Neuronal stem cell (in vitro differentiated cells): Measurements from ENCODE around the gene PET100.
A peak's percentile ranks its signal among the peaks of the same experiment; 100 is the strongest.

Source experiments
- DNase-seq: peaks from one replicate; pipeline ENCODE4 v3.0.0-alpha.2; 2013; ENCODE audit warnings: low spot score
- H2AFZ ChIP-seq: one replicate; pipeline ENCODE4 v1.6.1; 2013; ENCODE audit warnings: mild to moderate bottlenecking, low read length, inconsistent platforms
- H2AK5ac ChIP-seq: 2 replicates; pipeline ENCODE4 v1.6.1; 2013; ENCODE audit warnings: low read depth, mild to moderate bottlenecking, inconsistent platforms, low read length, moderate library complexity, mixed read lengths
- H2BK120ac ChIP-seq: 2 replicates; pipeline ENCODE4 v1.6.1; 2013; ENCODE audit warnings: low read depth, mild to moderate bottlenecking, inconsistent platforms, low read length, moderate library complexity, mixed read lengths
- H2BK12ac ChIP-seq: one replicate; pipeline ENCODE4 v1.6.1; 2013; ENCODE audit warnings: low read length, inconsistent platforms
- H2BK15ac ChIP-seq: 2 replicates; pipeline ENCODE4 v1.6.1; 2013; ENCODE audit warnings: mild to moderate bottlenecking, low read length, inconsistent platforms, mixed read lengths
- H2BK5ac ChIP-seq: one replicate; pipeline ENCODE4 v1.6.1; 2013; ENCODE audit warnings: inconsistent platforms, mild to moderate bottlenecking, low read length, moderate library complexity
- H3K14ac ChIP-seq: one replicate; pipeline ENCODE4 v1.6.1; 2013; ENCODE audit warnings: low read length, inconsistent platforms
- H3K18ac ChIP-seq: 2 replicates; pipeline ENCODE4 v1.6.1; 2013; ENCODE audit warnings: low read length, inconsistent platforms
- H3K23ac ChIP-seq: 2 replicates; pipeline ENCODE4 v1.6.1; 2013; ENCODE audit warnings: low read depth, mild to moderate bottlenecking, mixed read lengths, low read length, inconsistent platforms; ENCODE audit not compliant: poor library complexity
- H3K27ac ChIP-seq: replicated peaks from 3 replicates; pipeline ENCODE4 v1.5.1; 2013; ENCODE audit warnings: low read length, inconsistent platforms
- H3K27me3 ChIP-seq, 3 experiments: 2 replicates each; pipeline ENCODE4 v1.6.1; 2013; ENCODE audit warnings: low read length in 3 of 3, mild to moderate bottlenecking in 2 of 3, inconsistent platforms in 1 of 3, low read depth in 1 of 3, mixed read lengths in 1 of 3, moderate library complexity in 1 of 3; ENCODE audit not compliant: control insufficient read depth in 3 of 3, insufficient read depth in 3 of 3
- H3K36me3 ChIP-seq, 2 donors: replicated peaks in 1 of 2; 2 replicates each; pipeline ENCODE4 v1.6.1; 2013; ENCODE audit warnings: low read length in 2 of 2; ENCODE audit not compliant: control insufficient read depth in 2 of 2, insufficient read depth in 2 of 2
- H3K4ac ChIP-seq: 2 replicates; pipeline ENCODE4 v1.6.1; 2013; ENCODE audit warnings: inconsistent platforms, mild to moderate bottlenecking, low read length, moderate library complexity
- H3K4me1 ChIP-seq, 2 donors: 1 replicate in 1 of 2; 2 replicates in 1 of 2; pipeline ENCODE4 v1.6.1; 2013; ENCODE audit warnings: low read length in 2 of 2, low read depth in 1 of 2; ENCODE audit not compliant: control insufficient read depth in 2 of 2, insufficient read depth in 1 of 2
- H3K4me2 ChIP-seq: one replicate; pipeline ENCODE4 v1.6.1; 2013; ENCODE audit warnings: mild to moderate bottlenecking, low read length, inconsistent platforms; ENCODE audit not compliant: insufficient read depth, poor library complexity, severe bottlenecking
- H3K4me3 ChIP-seq, 2 donors: 2 replicates each; pipeline ENCODE4 v1.5.1; 2013; ENCODE audit warnings: low read length in 2 of 2, mild to moderate bottlenecking in 2 of 2, inconsistent platforms in 1 of 2, moderate library complexity in 1 of 2
- H3K79me1 ChIP-seq: one replicate; pipeline ENCODE4 v1.6.1; 2013; ENCODE audit warnings: low read depth, mild to moderate bottlenecking, inconsistent platforms, low read length, moderate library complexity
- H3K9ac ChIP-seq: one replicate; pipeline ENCODE4 v1.6.1; 2013; ENCODE audit warnings: mild to moderate bottlenecking, low read depth, low read length, inconsistent platforms; ENCODE audit not compliant: poor library complexity
- H3K9me3 ChIP-seq, 2 donors: replicated peaks in 1 of 2; 2 replicates each; pipeline versions ENCODE3 to v1.6.1; 2013; ENCODE audit warnings: low read length in 2 of 2, mild to moderate bottlenecking in 2 of 2, inconsistent platforms in 1 of 2, low read depth in 1 of 2, mixed read lengths in 1 of 2, moderate library complexity in 1 of 2; ENCODE audit not compliant: control insufficient read depth in 2 of 2, insufficient read depth in 1 of 2
- H4K8ac ChIP-seq: one replicate; pipeline ENCODE4 v1.6.1; 2013; ENCODE audit warnings: low read depth, mild to moderate bottlenecking, inconsistent platforms, low read length, moderate library complexity
- H4K91ac ChIP-seq: one replicate; pipeline ENCODE4 v1.6.1; 2013; ENCODE audit warnings: low read length, low read depth, mild to moderate bottlenecking, inconsistent platforms; ENCODE audit not compliant: poor library complexity
- WGBS, 2 donors: extraction: QIAGEN DNeasy Blood & Tissue Kit; methylation state at CpG; one replicate each; pipeline ENCODE4 v1.1.7; 2013; ENCODE audit warnings: missing lambda C conversion rate in 2 of 2, mixed read lengths in 1 of 2; ENCODE audit not compliant: insufficient read length in 2 of 2, insufficient replicate concordance in 1 of 2; ENCODE audit errors: extremely low coverage in 2 of 2; 5-methylcytosine and 5-hydroxymethylcytosine counted together

PET100 gene

GRCh38 chr19:7676854-7677253, 47.3 kb downstream of the PET100 start, which contains the start of gene MCEMP1:
MCEMP1 (plus strand) TSS chr19:7677090; CDS start chr19:7677121, 31 bp downstream.
- peak within 1 kb of the TSS; percentile 65 for H3K23ac ChIP-seq
- H3K4ac ChIP-seq, result no peak within 1 kb of the TSS
- no CpG with 5 or more reads among the region's 10 CpGs for WGBS, 2 donors
- no peak within 1 kb of the TSS for H3K18ac ChIP-seq
- H3K27me3 ChIP-seq, result peaks cover 0 to 15% (median 10%) of the 10 kb centered on the region in 3 experiments
- H2BK5ac ChIP-seq, result peak within 1 kb of the TSS; percentile 82
- peaks cover 5 to 9% of the 10 kb centered on the region in 2 donors for H3K4me1 ChIP-seq
- no peak within 1 kb of the TSS for H3K9ac ChIP-seq
- H3K4me2 ChIP-seq, result no peak within 1 kb of the TSS
- DNase-seq, result no peak
- peak within 1 kb of the TSS in 1 of 2 donors; percentile 41 for H3K4me3 ChIP-seq
- H4K91ac ChIP-seq, result no peak within 1 kb of the TSS
- H2BK15ac ChIP-seq, result peak within 1 kb of the TSS; percentile 89
- H3K9me3 ChIP-seq, result no peaks in the 10 kb centered on the region
- H3K36me3 ChIP-seq, result peaks cover 0 to under 1% of the 10 kb centered on the region in 2 donors
- peak within 1 kb of the TSS; percentile 87 for H2BK120ac ChIP-seq
- peaks cover 9% of the 10 kb centered on the region for H3K79me1 ChIP-seq
- peak within 1 kb of the TSS; percentile 38 for H3K14ac ChIP-seq
- peak within 1 kb of the TSS; percentile 92 for H4K8ac ChIP-seq
- H2AK5ac ChIP-seq, result peak within 1 kb of the TSS; percentile 90
- H3K27ac ChIP-seq, result no peak within 1 kb of the TSS
- H2BK12ac ChIP-seq, result no peak within 1 kb of the TSS
- H2AFZ ChIP-seq, result peak within 1 kb of the TSS; percentile 41

- peak overlapping the region; percentile 92 for H4K8ac ChIP-seq
- no peaks in the 10 kb centered on the region for H3K9me3 ChIP-seq
- H2BK15ac ChIP-seq, result peak overlapping the region; percentile 89
- H2AK5ac ChIP-seq, result peak overlapping the region; percentile 90
- H3K4me3 ChIP-seq, result peak overlapping the region in 1 of 2 donors; percentile 41
- H2BK120ac ChIP-seq, result peak overlapping the region; percentile 87
- H3K18ac ChIP-seq, result no peak overlapping the region
- H3K9ac ChIP-seq, result no peak overlapping the region
- H3K27me3 ChIP-seq, result peaks cover 0 to 13% (median 8%) of the 10 kb centered on the region in 3 experiments
- DNase-seq, result no peak
- no peak overlapping the region for H3K4ac ChIP-seq
- peak overlapping the region; percentile 58 for H2BK12ac ChIP-seq
- H3K23ac ChIP-seq, result peak overlapping the region; percentile 65
- H3K27ac ChIP-seq, result no peak overlapping the region
- no peak overlapping the region for H3K4me2 ChIP-seq
- H4K91ac ChIP-seq, result no peak overlapping the region
- WGBS, 2 donors, result no CpG with 5 or more reads among the region's 12 CpGs
- H3K4me1 ChIP-seq, result peaks cover 8 to 9% of the 10 kb centered on the region in 2 donors
- H2BK5ac ChIP-seq, result no peak overlapping the region
- H3K14ac ChIP-seq, result peak overlapping the region; percentile 38
- peaks cover 7 to 10% of the 10 kb centered on the region in 2 donors for H3K36me3 ChIP-seq
- peaks cover 17% of the 10 kb centered on the region for H3K79me1 ChIP-seq
- H2AFZ ChIP-seq, result peak overlapping the region; percentile 41
These were observed 48.2 kb downstream of the PET100 start for GRCh38 chr19:7677669-7678311.

- H2BK5ac ChIP-seq, result no peak overlapping the region
- H3K23ac ChIP-seq, result no peak overlapping the region
- no peak overlapping the region for H3K4ac ChIP-seq
- H3K14ac ChIP-seq, result no peak overlapping the region
- peaks cover 13 to 21% of the 10 kb centered on the region in 2 donors for H3K36me3 ChIP-seq
- WGBS, 2 donors, result no CpG with 5 or more reads among the region's 30 CpGs
- no peak overlapping the region for H3K9ac ChIP-seq
- peak overlapping the region; percentile 20 for H2AFZ ChIP-seq
- no peak overlapping the region for H2BK12ac ChIP-seq
- H3K4me2 ChIP-seq, result no peak overlapping the region
- peaks cover 0 to 11% (median 8%) of the 10 kb centered on the region in 3 experiments for H3K27me3 ChIP-seq
- H2BK15ac ChIP-seq, result no peak overlapping the region
- no peak overlapping the region for H2AK5ac ChIP-seq
- no peak overlapping the region for H3K27ac ChIP-seq
- no peaks in the 10 kb centered on the region for H3K9me3 ChIP-seq
- no peak overlapping the region for H3K4me3 ChIP-seq
- DNase-seq, result no peak
- no peak overlapping the region for H2BK120ac ChIP-seq
- H3K18ac ChIP-seq, result no peak overlapping the region
- no peak overlapping the region for H4K91ac ChIP-seq
- H4K8ac ChIP-seq, result peak overlapping the region; percentile 94
- peaks cover 17% of the 10 kb centered on the region for H3K79me1 ChIP-seq
- H3K4me1 ChIP-seq, result peaks cover 8 to 9% of the 10 kb centered on the region in 2 donors
These were observed 49.6 kb downstream of the PET100 start for GRCh38 chr19:7678971-7679751.
